Right ventricle myocardium inferior (tissue), 1 donor: ENCODE data around the gene GAGE12H. TPM values are rescaled to one million over a fixed set of nuclear protein-coding genes. Genes with fewer than 3 reads are reported as not detected.
"Not testable (repeated sequence)": the region's sequence is repeated elsewhere in the genome, so short reads cannot be mapped to it uniquely, and the experiment has no call there.

Experiments
- ATAC-seq: fragments of 200-7000 bp; cut with Tn5 transposase; one replicate; pipeline ENCODE4 v1.9.1; 2020; ENCODE audit warnings: mild to moderate bottlenecking, moderate library complexity
- DNase-seq: peaks from one replicate; pipeline ENCODE4 v3.0.0; 2021; ENCODE audit errors: missing footprints
- intact Hi-C: fragments of 100-400 bp; cut with DNase I; formaldehyde crosslinking; loops from one replicate; pipeline ENCODE4 v1.11.0; 2022
- long read RNA-seq: library from polyadenylated mRNA; unstranded; transcript quantifications from one replicate; pipeline ENCODE4 v2.0.0, GENCODE V29; 2021
- total RNA-seq: library from RNA; stranded (reverse); fragmentation: NEBNext Ultra II Directional; extraction: Animal tissue kit (Norgen Biotek cat#: 25700); gene quantifications from one replicate; pipeline ENCODE4 v1.2.1, GENCODE V29; 2021
- donor health status: DM: no; HTN: yes; CAD: no; lungs with severe emphysema.

The GAGE12H gene, protein sequence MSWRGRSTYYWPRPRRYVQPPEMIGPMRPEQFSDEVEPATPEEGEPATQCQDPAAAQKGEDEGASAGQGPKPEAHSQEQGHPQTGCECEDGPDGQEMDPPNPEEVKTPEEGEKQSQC
- not detected for total RNA-seq
- long read RNA-seq, result 0 reads

DNA sequence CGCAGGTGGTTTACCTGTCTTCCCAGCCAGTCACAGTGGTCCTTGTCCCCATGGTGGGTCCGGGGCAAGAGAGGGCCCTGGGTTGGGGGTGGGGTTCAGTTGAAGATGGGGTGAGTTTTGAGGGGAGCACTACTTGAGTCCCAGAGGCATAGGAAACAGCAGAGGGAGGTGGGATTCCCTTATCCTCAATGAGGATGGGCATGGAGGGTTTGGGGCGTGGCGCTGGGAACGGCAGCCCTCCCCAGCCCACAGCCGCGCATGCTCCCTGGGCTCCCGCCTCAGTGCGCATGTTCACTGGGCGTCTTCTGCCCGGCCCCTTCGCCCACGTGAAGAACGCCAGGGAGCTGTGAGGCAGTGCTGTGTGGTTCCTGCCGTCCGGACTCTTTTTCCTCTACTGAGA lies at the start of gene GAGE12H:
Gene GAGE12H (plus strand): TSS at position 301 of the 400 bp plus-strand sequence. CDS start 1,155 bp downstream, outside the sequence.
- ATAC-seq, intact Hi-C loops, DNase-seq: not testable (repeated sequence)

DNA sequence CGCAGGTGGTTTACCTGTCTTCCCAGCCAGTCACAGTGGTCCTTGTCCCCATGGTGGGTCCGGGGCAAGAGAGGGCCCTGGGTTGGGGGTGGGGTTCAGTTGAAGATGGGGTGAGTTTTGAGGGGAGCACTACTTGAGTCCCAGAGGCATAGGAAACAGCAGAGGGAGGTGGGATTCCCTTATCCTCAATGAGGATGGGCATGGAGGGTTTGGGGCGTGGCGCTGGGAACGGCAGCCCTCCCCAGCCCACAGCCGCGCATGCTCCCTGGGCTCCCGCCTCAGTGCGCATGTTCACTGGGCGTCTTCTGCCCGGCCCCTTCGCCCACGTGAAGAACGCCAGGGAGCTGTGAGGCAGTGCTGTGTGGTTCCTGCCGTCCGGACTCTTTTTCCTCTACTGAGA lies 47.9 kb upstream of the GAGE12H start, which contains the start of gene GAGE12C:
Gene GAGE12C (plus strand): TSS at position 301 of the 400 bp plus-strand sequence. CDS start 1,155 bp downstream, outside the sequence.
- intact Hi-C loops, DNase-seq, ATAC-seq: not testable (repeated sequence)

DNA sequence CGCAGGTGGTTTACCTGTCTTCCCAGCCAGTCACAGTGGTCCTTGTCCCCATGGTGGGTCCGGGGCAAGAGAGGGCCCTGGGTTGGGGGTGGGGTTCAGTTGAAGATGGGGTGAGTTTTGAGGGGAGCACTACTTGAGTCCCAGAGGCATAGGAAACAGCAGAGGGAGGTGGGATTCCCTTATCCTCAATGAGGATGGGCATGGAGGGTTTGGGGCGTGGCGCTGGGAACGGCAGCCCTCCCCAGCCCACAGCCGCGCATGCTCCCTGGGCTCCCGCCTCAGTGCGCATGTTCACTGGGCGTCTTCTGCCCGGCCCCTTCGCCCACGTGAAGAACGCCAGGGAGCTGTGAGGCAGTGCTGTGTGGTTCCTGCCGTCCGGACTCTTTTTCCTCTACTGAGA lies 38.3 kb upstream of the GAGE12H start, which contains the start of gene GAGE12D:
Gene GAGE12D (plus strand): TSS at position 301 of the 400 bp plus-strand sequence. CDS start 1,155 bp downstream, outside the sequence.
- ATAC-seq, intact Hi-C loops, DNase-seq: not testable (repeated sequence)

- ATAC-seq, intact Hi-C loops, DNase-seq: not testable (repeated sequence)
These were observed 28.8 kb upstream of the GAGE12H start, which contains the start of gene GAGE12E for GRCh38 chrX:49550989-49551388. TSS of gene GAGE12E (plus strand) at chrX:49551289. CDS start at chrX:49552444, 1,155 bp downstream.

DNA sequence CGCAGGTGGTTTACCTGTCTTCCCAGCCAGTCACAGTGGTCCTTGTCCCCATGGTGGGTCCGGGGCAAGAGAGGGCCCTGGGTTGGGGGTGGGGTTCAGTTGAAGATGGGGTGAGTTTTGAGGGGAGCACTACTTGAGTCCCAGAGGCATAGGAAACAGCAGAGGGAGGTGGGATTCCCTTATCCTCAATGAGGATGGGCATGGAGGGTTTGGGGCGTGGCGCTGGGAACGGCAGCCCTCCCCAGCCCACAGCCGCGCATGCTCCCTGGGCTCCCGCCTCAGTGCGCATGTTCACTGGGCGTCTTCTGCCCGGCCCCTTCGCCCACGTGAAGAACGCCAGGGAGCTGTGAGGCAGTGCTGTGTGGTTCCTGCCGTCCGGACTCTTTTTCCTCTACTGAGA lies 19.2 kb upstream of the GAGE12H start, which contains the start of gene GAGE12F:
Gene GAGE12F (plus strand): TSS at position 301 of the 400 bp plus-strand sequence. CDS start 1,155 bp downstream, outside the sequence.
- intact Hi-C loops, DNase-seq, ATAC-seq: not testable (repeated sequence)

DNA sequence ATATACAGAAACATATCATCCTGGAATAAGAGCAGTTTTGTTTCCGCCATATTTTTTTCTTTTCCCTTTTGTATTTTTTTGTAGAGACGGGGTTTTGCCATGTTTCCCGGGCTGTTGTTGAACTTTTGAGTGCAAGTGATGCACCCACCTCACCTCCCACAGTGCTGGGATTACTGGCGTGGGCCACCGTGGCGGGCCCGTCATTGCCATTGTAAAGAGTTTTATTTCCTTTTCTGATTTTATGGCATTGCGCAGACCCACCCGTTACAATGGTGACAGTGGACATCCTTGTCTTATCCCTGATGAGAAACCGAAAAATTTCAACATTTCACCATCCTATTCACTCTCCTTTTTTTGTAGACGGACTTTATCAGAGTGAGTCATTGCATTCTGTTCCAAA lies 11.0 kb upstream of the GAGE12H start:
- intact Hi-C loops, ATAC-seq: not testable (repeated sequence)
- DNase-seq, result peak; percentile 54

- DNase-seq, ATAC-seq, intact Hi-C loops: not testable (repeated sequence)
These were observed 10.6 kb upstream of the GAGE12H start for GRCh38 chrX:49569152-49569551.

GRCh38 chrX:49570100-49570499 lies 9.6 kb upstream of the GAGE12H start, which contains the start of gene GAGE12G:
TSS of gene GAGE12G (plus strand) at chrX:49570400. CDS start at chrX:49571555, 1,155 bp downstream.
- intact Hi-C loops, DNase-seq, ATAC-seq: not testable (repeated sequence)

DNA sequence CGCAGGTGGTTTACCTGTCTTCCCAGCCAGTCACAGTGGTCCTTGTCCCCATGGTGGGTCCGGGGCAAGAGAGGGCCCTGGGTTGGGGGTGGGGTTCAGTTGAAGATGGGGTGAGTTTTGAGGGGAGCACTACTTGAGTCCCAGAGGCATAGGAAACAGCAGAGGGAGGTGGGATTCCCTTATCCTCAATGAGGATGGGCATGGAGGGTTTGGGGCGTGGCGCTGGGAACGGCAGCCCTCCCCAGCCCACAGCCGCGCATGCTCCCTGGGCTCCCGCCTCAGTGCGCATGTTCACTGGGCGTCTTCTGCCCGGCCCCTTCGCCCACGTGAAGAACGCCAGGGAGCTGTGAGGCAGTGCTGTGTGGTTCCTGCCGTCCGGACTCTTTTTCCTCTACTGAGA lies 9.4 kb downstream of the GAGE12H start, which contains the start of gene GAGE2A:
Gene GAGE2A (plus strand): TSS at position 301 of the 400 bp plus-strand sequence. CDS start 1,155 bp downstream, outside the sequence.
- DNase-seq, ATAC-seq, intact Hi-C loops: not testable (repeated sequence)

DNA sequence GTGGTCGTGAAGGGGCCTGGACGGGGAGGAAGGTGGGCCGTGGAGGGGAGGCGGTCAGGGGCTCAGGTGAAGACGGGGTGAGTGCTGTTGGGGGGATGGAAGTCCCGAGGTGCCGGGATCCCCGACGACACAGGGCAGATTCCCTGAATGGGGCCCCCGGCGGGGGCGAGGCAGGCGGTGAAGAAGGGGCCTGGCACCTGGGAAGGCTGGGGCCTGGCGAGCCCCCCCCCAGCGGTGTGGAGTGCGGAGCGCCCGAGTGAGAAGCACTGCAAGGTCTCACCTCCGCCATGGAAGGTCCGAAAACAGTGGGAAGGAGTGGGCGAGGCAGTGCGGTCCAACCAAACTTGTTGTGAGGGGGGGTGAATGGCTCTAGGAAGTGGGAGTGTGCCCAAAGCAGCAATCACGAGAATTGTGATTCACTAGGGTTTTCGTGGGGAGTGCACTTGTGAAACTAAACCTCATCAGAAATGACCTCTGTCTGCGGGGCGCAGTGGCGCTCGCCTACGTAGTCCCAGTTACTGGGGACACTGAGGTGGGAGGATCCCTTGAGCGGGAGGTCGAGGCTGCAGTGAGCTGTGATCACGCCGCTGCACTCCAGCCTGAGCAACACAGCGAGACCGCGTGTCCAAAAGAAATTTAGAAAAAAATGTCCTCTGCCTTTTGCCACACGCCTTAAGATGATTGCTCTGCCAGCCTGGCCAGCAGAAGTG lies 10.2 kb downstream of the GAGE12H start:
- peak; percentile 49 for DNase-seq
- intact Hi-C loops, ATAC-seq: not testable (repeated sequence)

GRCh38 chrX:49590488-49590887 lies 10.7 kb downstream of the GAGE12H start:
- DNase-seq, result peak; percentile 28
- intact Hi-C loops, ATAC-seq: not testable (repeated sequence)

DNA sequence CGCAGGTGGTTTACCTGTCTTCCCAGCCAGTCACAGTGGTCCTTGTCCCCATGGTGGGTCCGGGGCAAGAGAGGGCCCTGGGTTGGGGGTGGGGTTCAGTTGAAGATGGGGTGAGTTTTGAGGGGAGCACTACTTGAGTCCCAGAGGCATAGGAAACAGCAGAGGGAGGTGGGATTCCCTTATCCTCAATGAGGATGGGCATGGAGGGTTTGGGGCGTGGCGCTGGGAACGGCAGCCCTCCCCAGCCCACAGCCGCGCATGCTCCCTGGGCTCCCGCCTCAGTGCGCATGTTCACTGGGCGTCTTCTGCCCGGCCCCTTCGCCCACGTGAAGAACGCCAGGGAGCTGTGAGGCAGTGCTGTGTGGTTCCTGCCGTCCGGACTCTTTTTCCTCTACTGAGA lies 19.0 kb downstream of the GAGE12H start, which contains the start of gene GAGE1:
Gene GAGE1 (plus strand): TSS at position 301 of the 400 bp plus-strand sequence. CDS start 1,155 bp downstream, outside the sequence.
- ATAC-seq, intact Hi-C loops, DNase-seq: not testable (repeated sequence)

- DNase-seq, result no peak
- intact Hi-C loops, result no loop called here
- no peak for ATAC-seq
These were observed 31.1 kb downstream of the GAGE12H start for GRCh38 chrX:49610718-49611310.

GRCh38 chrX:49618574-49618973 lies 38.8 kb downstream of the GAGE12H start:
- intact Hi-C loops, result no loop called here
- ATAC-seq (no peak), DNase-seq (no peak)

DNA sequence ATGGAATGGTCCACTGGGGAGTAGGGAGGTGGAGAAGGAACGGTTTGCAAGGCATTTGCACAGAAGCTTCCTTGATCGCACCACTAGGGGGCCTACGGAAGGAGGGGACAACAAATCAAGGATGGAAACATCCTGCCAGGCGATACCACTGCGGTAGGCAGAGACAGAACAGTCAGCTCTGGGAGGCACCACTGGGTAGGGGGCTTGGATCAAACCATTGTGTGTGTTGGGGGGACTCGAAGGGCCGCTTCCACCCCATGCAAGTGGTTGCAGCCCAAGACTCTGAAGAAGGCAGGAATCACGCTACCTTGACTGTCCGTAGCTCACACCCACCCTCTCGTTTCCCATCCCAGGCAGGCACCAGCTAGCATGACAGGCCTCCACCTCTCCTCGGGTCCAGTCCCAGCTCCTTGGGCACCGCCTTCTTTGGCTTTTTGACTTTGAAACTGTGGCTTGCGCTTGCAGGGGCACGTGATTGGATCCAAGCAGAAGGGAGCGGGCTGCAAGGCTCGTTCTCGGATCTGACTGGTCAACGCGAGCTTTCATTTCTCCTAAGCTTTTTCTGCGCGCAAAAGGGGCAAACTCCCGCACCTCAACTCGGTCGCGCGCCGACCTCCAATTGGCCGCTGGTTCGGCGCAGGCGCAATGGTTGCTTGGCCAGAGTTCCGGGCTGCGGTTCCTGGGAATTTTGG lies 47.5 kb downstream of the GAGE12H start:
- DNase-seq (no peak), ATAC-seq (no peak)
- intact Hi-C loops, result no loop called here
